ENCODE measurements around the gene STK26.

DNA sequence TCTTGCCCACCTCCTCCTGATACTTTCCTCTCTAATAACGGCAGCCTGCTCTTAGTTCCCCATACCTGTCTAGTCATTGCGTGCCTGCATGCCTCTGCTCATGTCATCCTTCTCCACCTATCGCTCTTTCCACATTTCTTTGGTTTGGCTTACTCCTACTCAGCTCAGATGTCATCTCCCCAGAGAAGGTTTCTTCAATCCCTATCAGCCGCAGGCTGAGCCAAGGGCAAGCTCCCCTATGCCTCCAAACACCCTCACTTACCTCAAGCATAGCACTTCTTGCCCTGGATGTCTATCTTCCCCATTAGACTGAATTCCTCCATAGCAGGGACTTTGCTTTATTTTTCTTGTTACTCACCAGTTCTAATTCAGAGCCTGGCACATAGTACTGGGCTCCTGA lies 78.1 kb downstream of the STK26 start:
- TF ChIP-seq, protein P1, sequence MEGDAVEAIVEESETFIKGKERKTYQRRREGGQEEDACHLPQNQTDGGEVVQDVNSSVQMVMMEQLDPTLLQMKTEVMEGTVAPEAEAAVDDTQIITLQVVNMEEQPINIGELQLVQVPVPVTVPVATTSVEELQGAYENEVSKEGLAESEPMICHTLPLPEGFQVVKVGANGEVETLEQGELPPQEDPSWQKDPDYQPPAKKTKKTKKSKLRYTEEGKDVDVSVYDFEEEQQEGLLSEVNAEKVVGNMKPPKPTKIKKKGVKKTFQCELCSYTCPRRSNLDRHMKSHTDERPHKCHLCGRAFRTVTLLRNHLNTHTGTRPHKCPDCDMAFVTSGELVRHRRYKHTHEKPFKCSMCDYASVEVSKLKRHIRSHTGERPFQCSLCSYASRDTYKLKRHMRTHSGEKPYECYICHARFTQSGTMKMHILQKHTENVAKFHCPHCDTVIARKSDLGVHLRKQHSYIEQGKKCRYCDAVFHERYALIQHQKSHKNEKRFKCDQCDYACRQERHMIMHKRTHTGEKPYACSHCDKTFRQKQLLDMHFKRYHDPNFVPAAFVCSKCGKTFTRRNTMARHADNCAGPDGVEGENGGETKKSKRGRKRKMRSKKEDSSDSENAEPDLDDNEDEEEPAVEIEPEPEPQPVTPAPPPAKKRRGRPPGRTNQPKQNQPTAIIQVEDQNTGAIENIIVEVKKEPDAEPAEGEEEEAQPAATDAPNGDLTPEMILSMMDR (IDR thresholded peaks at IDR 0.05): no peak
- no peak for TF ChIP-seq POLR2A (IDR thresholded peaks at IDR 0.05)

Measured in adrenal gland (tissue), 5 donors.